CD4-positive, alpha-beta T cell treated with Interleukin-21 for 1 hour (primary cell): Measurements from ENCODE around the gene NRXN2.

Source experiments
- DNase-seq: peaks from one replicate; pipeline ENCODE4 v3.0.0-alpha.2; 2020

NRXN2 gene

GRCh38 chr11:64742889-64743590, 20.0 kb upstream of the NRXN2 start:
- peak; percentile 76 for DNase-seq

GRCh38 chr11:64742087-64742888, 19.3 kb upstream of the NRXN2 start:
- DNase-seq: no peak

GRCh38 chr11:64741375-64742086, 18.5 kb upstream of the NRXN2 start:
- no peak for DNase-seq

GRCh38 chr11:64739871-64740270, 16.9 kb upstream of the NRXN2 start:
- DNase-seq: no peak

GRCh38 chr11:64736654-64737053, 13.7 kb upstream of the NRXN2 start:
- DNase-seq: no peak

- no peak for DNase-seq
Observed at GRCh38 chr11:64735725-64736259, 12.8 kb upstream of the NRXN2 start.

- DNase-seq: no peak
Observed at GRCh38 chr11:64734811-64735724, 12.1 kb upstream of the NRXN2 start.

- no peak for DNase-seq
Observed at GRCh38 chr11:64731601-64732000, 8.6 kb upstream of the NRXN2 start.

GRCh38 chr11:64729851-64730382, 6.9 kb upstream of the NRXN2 start:
- DNase-seq: no peak

GRCh38 chr11:64728757-64729365, 5.9 kb upstream of the NRXN2 start:
- DNase-seq: no peak

GRCh38 chr11:64726867-64727530, 4.0 kb upstream of the NRXN2 start:
- no peak for DNase-seq

GRCh38 chr11:64726211-64726641, 3.2 kb upstream of the NRXN2 start:
- DNase-seq: no peak

- no peak for DNase-seq
Observed at GRCh38 chr11:64724863-64725532, 2.0 kb upstream of the NRXN2 start.

- DNase-seq: no peak
Observed at GRCh38 chr11:64723907-64724862, 1.2 kb upstream of the NRXN2 start.

- DNase-seq: no peak
Observed at GRCh38 chr11:64722141-64723065, 594 bp downstream of the NRXN2 start.

- no peak for DNase-seq
Observed at GRCh38 chr11:64721359-64721699, 1.7 kb downstream of the NRXN2 start.

- DNase-seq: no peak
Observed at GRCh38 chr11:64720640-64721358, 2.2 kb downstream of the NRXN2 start.
